ENCODE measurements around the gene BDNF. TPM values are rescaled to one million over a fixed set of nuclear protein-coding genes. Genes with fewer than 3 reads are reported as not detected.

The BDNF gene
- total RNA-seq, 1 donor from 2014 or later, result 1.6 TPM

DNA sequence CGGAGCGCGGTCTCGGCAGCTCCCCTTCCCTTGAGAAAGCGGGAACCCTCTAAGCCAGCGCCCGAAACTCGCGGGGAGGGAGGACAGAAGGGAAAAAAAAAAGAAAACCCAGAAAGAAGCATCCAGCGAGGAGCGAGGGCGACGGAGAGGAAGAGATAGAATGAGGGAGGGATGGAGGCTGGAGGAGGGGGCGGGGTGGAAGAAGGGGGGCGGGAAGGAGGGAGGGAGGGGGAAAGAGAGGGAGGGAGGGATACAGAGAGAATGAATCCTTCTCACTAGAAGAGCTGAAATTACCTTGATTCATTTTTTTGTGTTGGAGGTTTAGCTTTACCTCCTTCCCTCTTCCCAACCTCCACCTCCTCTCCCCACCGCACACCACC is 19.3 kb upstream of the BDNF start:
- Mint-ChIP-seq H3K9me3 (no peaks in the 10 kb centered on the region), H3K27me3 (ENCODE audit: insufficient read depth, low read depth) (peaks cover 41% of the 10 kb centered on the region), H3K36me3 (no peaks in the 10 kb centered on the region), H3K4me1 (peaks cover 36% of the 10 kb centered on the region), H3K4me3 (peak overlapping the region; percentile 94), H3K27ac (no peak overlapping the region)
- Histone ChIP-seq H3K9ac (no peak overlapping the region), H3K79me2 (ENCODE audit: low read depth) (no peaks in the 10 kb centered on the region), H4K20me1 (ENCODE audit: low read depth) (peaks cover 20% of the 10 kb centered on the region), H3F3A (ENCODE audit: low read depth) (peaks cover 45% of the 10 kb centered on the region), H3K27me3 (peaks cover 53% of the 10 kb centered on the region), H3K36me3 (no peaks in the 10 kb centered on the region), H3K4me2 (peak overlapping the region; percentile 96), H3K27ac (no peak overlapping the region), H2AFZ (replicated peaks) (peak overlapping the region; percentile 54), H3K9me3 (ENCODE audit: low read depth) (no peaks in the 10 kb centered on the region), H3K4me1 (peaks cover 15% of the 10 kb centered on the region), H3K4me3 (peak overlapping the region; percentile 59)
- DNase-seq (ENCODE audit: low spot score), result no peak
- TF ChIP-seq EZH2phosphoT487 (IDR thresholded peaks at IDR 0.05) (no peak), EZH2 (IDR thresholded peaks at IDR 0.05) (no peak)
- TF ChIP-seq, protein P1, sequence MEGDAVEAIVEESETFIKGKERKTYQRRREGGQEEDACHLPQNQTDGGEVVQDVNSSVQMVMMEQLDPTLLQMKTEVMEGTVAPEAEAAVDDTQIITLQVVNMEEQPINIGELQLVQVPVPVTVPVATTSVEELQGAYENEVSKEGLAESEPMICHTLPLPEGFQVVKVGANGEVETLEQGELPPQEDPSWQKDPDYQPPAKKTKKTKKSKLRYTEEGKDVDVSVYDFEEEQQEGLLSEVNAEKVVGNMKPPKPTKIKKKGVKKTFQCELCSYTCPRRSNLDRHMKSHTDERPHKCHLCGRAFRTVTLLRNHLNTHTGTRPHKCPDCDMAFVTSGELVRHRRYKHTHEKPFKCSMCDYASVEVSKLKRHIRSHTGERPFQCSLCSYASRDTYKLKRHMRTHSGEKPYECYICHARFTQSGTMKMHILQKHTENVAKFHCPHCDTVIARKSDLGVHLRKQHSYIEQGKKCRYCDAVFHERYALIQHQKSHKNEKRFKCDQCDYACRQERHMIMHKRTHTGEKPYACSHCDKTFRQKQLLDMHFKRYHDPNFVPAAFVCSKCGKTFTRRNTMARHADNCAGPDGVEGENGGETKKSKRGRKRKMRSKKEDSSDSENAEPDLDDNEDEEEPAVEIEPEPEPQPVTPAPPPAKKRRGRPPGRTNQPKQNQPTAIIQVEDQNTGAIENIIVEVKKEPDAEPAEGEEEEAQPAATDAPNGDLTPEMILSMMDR (IDR thresholded peaks at IDR 0.05), result no peak

DNA sequence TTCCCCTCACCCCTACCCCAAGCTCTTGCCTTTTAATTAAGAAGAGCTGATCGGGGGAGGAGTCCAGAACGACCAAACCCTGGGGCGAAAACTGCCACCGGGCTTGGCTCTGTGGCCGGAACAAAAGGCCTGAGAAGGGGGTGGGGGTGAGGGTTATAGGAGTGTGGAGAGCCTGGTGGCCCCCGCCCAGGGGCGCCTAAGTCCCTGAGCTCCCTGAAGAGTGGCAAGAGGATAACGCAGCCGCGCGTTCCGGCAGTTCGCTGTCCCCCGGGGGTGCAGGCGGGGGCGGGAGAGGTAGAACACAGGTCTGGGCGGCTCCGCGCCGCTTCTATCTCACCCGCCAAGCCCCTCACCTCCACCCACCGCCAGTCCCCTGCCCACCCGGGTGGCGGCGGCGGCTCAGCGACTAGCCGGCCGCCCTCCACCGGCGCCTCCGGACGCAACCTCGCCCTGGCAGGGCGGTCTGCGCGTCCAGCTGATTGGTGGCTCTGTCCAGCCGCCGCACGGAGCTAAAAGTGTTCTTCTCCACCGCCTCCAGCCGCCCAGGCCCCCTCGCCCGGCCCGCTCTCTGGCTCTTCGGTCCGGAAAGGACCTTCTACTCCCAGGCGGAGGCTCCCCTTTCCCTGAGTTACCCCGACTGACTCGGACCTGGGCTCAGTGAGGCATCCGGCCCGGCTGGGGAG is 18.7 kb upstream of the BDNF start:
- peak; percentile 91 for DNase-seq (ENCODE audit: low spot score)
- no peaks in the 10 kb centered on the region for H3K9me3 ChIP-seq (ENCODE audit: low read depth)
- peaks cover 47% of the 10 kb centered on the region for H3K27me3 ChIP-seq
- Mint-ChIP-seq H3K27ac (peak overlapping the region; percentile 97), H3K4me1 (peaks cover 36% of the 10 kb centered on the region), H3K4me3 (peak overlapping the region; percentile 94), H3K36me3 (no peaks in the 10 kb centered on the region), H3K27me3 (ENCODE audit: insufficient read depth, low read depth) (peaks cover 39% of the 10 kb centered on the region), H3K9me3 (no peaks in the 10 kb centered on the region)
- peaks cover 45% of the 10 kb centered on the region for H3F3A ChIP-seq (ENCODE audit: low read depth)
- peaks cover 15% of the 10 kb centered on the region for H3K4me1 ChIP-seq
- no peaks in the 10 kb centered on the region for H3K36me3 ChIP-seq
- H3K79me2 ChIP-seq (ENCODE audit: low read depth), result no peaks in the 10 kb centered on the region
- H3K27ac ChIP-seq, result peak overlapping the region; percentile 72
- peak overlapping the region; percentile 59 for H3K4me3 ChIP-seq
- H3K4me2 ChIP-seq, result peak overlapping the region; percentile 96
- no peak overlapping the region for H3K9ac ChIP-seq
- peaks cover 20% of the 10 kb centered on the region for H4K20me1 ChIP-seq (ENCODE audit: low read depth)
- TF ChIP-seq, protein P1 (IDR thresholded peaks at IDR 0.05), result peak; percentile 5
- TF ChIP-seq EZH2phosphoT487 (IDR thresholded peaks at IDR 0.05) (no peak), EZH2 (IDR thresholded peaks at IDR 0.05) (no peak)
- H2AFZ ChIP-seq (replicated peaks), result peak overlapping the region; percentile 54

DNA sequence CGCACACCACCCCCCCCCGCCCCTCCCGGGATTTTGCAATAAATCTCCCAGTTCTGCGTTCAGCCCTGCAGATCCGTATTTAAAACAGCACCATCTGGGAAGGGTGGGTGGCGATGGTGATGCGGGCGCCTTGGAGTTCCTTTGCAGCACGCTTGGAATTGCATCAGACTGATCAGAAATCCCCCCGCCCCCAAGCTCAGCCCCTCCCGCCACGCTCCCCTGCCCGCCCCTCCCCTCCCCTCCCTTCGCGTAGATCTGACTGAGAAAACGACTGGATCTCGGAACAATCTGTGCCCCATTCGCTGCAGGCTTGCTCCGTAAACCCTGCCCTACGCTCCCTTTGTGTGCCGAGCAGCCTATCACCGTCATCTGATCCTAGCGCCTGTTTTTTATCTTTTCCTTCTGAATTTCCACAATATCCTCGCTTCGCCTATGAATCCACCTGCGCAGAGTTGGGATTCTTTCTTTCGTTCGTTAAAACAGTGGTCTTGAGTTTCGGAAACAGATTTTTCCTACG is 18.1 kb upstream of the BDNF start:
- no peaks in the 10 kb centered on the region for H3K36me3 ChIP-seq
- H3K4me3 ChIP-seq, result peak overlapping the region; percentile 59
- peaks cover 15% of the 10 kb centered on the region for H3K4me1 ChIP-seq
- H3K79me2 ChIP-seq (ENCODE audit: low read depth), result no peaks in the 10 kb centered on the region
- no peak overlapping the region for H3K9ac ChIP-seq
- Mint-ChIP-seq H3K27ac (peak overlapping the region; percentile 97), H3K27me3 (ENCODE audit: insufficient read depth, low read depth) (peaks cover 35% of the 10 kb centered on the region), H3K4me1 (peaks cover 35% of the 10 kb centered on the region), H3K36me3 (no peaks in the 10 kb centered on the region), H3K9me3 (no peaks in the 10 kb centered on the region), H3K4me3 (peak overlapping the region; percentile 94)
- peak overlapping the region; percentile 54 for H2AFZ ChIP-seq (replicated peaks)
- H4K20me1 ChIP-seq (ENCODE audit: low read depth), result peaks cover 20% of the 10 kb centered on the region
- peaks cover 45% of the 10 kb centered on the region for H3F3A ChIP-seq (ENCODE audit: low read depth)
- TF ChIP-seq EZH2 (IDR thresholded peaks at IDR 0.05), result no peak
- TF ChIP-seq, protein P1 (IDR thresholded peaks at IDR 0.05), result no peak
- TF ChIP-seq EZH2phosphoT487 (IDR thresholded peaks at IDR 0.05), result no peak
- peaks cover 41% of the 10 kb centered on the region for H3K27me3 ChIP-seq
- peak overlapping the region; percentile 72 for H3K27ac ChIP-seq
- peak overlapping the region; percentile 96 for H3K4me2 ChIP-seq
- no peaks in the 10 kb centered on the region for H3K9me3 ChIP-seq (ENCODE audit: low read depth)
- DNase-seq (ENCODE audit: low spot score), result peak; percentile 91

Measured in neural progenitor cell (in vitro differentiated cells).